Brain pericyte (primary cell): ENCODE data around the gene NUMA1.

ENCODE experiments used
- DNase-seq: peaks from one replicate; pipeline ENCODE4 v3.0.0-alpha.2; 2012; ENCODE audit warnings: low read depth, low spot score

Gene NUMA1

DNA sequence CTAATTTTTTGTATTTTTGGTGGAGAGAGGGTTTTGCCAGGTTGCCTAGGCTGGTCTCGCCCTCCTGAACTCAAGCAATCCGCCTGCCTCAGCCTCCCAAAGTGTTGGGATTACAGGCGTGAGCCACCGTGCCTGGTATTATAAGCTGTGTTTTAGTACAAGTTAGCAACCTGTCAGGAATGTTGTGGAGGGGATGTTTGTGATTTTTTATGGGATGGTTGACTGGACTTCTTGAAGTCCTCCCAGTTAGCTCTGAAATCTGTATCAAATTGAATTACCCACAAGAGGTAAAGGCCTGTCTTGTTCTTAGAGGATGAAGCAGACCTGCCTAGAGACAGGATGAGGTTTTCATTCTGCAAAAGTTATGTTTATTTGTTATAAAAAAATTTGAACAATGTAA lies 115.7 kb downstream of the NUMA1 start:
- DNase-seq = no peak

DNA sequence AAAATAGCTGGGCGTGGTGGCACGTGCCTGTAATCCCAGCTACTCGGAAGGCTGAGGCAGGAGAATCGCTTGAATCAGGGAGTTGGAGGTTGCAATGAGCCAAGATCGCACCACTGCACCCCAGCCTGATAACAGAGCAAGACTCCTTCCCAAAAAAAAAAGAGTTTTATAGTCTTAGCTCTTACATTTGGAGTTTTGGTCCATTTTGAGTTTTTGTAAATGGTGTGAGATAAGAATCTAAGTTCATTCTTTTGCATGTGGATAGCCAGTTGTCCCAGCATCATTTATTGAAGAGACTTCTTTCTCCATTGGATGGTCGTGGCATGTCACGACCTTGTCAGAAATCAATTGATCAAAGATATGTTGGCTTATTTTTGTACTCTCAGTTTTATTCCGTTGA lies 116.9 kb downstream of the NUMA1 start:
- no peak for DNase-seq

DNA sequence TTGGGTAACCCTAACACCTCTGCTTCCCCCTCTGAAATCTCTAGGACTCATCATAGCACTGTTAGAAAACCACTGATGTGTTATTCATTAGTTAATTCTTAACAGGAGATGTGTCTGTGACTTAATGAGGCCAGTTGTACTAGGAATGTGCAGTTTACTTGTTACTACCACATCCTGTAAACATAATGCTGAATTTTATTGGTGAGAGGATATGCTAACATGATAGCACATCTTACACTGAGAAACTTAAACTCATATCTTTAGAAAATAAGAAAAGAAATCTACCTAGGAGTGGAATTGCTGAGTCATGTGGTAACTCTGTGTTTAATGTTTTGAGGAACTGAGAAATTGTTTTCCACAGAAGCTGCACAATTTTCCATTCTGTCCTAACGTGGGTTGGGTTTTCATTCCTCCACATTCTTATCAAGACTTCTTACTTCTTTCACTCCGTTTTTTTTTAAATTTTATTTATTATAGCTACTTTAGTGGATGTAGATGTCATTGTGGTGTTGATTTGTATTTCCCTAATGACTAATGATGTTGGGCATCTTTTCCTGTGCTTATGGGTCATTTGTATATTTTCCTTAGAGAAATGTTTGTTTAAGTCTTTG lies 117.8 kb downstream of the NUMA1 start:
- no peak for DNase-seq

DNA sequence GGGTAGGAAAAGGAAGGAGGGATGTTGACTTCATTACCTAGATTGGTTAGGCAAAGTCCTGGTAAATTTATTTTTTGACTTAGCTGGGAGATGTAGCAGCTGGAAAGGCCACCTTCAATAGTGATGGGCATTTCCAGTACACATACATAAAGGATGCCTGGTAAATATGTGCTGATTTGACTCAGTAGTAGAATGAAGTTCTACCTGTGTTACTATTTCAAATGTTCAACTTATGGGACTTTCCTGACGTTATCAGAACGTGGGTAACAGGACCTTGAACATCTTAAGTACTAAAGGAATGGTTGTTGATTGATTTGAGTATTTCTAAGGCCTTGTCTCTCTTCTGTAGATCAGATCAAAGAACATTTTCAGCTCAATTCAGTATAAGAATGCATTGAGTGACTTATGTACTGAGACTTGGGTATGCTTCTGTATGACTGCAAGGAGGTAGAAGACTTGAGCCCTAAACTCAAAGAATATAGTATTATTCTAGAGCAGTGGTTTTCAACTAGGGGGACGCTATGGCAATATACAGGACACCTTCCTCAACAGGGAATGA lies 124.4 kb downstream of the NUMA1 start:
- no peak for DNase-seq
